GM19043 (cell line): ENCODE measurements around the gene UNC93B1.
A peak's percentile ranks its signal among the peaks of the same experiment; 100 is the strongest.

Experiments
- ATAC-seq: cut with Tn5 transposase; IDR thresholded peaks from one replicate; pipeline ENCODE4 v1.9.1; 2021; ENCODE audit warnings: low read depth; ENCODE audit not compliant: unreplicated experiment

UNC93B1 gene

DNA sequence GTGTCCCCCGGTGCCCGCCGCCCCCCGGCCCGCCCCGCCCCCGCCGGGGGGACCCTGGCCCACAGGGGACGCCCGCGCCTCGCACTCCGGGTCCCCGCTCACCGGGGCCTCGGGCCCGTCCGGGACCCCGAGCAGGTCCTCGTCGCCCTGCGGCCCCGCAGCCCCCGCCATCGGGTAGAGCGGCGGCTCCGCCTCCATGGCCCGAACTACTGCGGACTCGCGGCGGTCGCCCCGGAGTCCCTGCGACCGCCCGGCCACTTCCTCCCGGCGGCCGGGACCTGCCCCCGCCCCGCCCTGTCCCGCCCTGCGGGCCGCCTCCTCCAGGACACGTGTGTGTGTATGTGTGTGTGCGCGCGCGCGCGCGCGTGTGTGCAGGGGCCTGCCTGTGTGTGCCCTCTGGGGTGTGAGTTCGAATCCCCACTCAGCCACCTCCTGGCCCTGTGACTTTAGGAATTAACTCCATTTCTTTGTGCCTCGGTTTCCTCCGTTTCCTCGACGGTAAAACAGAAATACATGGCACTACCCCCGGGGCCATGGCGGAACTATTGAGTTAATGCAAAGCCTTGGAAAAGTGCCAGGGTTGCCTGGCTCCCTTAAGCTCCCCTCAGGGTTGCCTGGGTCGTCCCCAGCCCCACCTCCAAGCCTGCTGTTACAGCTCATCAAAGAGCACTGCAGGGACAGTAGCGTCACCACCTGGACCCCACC, at the start of gene UNC93B1:
Gene UNC93B1 (minus strand): TSS at position 252 of the 705 bp plus-strand sequence. CDS start 54 bp downstream, at position 198.
- peak; percentile 48 for ATAC-seq

GRCh38 chr11:68053117-68053516, 49.2 kb upstream of the UNC93B1 start:
- no peak for ATAC-seq

DNA sequence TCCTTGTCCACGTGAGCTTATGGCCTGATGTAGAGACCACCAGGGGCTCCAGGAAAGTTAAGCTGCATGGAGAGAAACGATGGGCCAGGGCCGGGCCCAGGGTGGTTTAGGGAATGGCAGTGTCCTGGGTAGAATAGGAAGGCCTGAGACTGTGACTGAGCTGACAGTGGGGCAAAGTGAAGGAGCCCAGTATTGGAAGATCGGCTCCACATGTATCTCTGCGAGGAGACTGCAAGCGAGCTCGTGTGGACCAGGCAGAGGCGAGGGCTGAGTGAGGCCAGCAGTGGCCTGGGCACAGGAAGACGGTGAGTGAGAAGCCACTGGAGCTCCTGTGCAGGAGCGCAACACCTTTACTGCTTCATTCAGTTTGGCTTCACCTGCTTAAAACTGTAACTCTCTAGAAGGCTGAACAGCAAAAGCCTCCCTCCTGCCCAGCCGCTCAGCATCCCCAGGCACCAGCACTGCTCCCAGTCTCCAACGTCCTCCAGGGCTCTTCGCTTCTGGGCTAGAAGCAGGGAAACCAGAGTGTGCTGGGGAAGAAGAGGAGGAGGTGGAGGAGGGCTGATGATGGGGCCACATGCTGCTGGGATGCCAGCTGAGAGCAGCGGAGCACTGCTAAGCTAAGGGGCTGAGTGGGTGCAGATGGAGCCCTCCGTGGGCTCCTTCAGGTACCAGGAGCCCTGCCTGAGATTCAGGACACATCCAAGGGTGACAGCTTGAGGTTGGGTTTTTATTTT, 48.4 kb upstream of the UNC93B1 start:
- ATAC-seq, result no peak

DNA sequence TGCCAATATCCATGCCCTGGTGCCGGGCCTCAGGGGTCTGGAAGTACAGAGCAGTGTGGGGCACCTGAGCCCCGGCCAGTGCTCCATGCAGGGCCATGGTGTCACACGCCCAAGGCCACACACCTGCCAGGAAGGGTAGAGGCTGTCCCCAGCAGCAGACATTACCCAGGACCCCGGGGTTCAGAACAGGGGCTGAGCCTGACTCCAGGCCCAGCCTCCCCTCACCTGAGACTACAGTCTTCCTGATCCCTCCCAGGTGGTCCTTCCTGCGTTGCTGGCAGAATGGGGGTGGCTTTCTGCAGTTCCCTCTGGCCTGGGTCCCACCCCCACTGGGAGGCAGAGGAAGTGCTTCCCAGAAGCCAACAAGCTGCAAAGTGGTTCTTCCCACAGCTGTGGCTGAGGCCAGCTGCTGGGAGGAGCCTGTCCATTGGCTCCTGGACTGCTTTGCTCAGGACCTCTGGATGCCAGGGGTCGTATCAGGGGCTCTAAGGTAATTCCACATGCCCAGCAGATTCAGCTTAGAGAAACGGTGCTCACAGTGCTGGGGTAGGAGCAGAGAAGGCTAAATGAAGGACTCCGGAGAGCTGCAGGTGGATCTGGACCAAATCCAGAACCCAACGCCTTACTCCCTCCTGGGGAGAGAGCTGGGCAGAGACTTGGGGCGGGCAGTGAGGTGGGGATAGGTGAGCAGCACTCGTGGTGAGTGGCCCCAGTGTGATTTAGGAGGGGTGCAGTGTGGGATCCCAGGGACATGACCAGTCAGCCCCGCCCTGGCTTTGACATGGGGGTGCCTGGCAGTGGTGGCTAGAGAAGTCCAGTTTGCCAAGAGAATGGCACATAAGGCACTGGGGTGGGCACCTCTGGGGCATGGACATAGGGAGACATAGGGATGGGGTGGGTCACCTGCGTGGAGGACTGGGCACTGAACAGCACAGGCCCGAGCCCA, 47.6 kb upstream of the UNC93B1 start:
- ATAC-seq, result no peak

GRCh38 chr11:68050371-68050841, 46.5 kb upstream of the UNC93B1 start:
- no peak for ATAC-seq

- ATAC-seq, result no peak
These were observed 45.8 kb upstream of the UNC93B1 start for GRCh38 chr11:68049509-68050370.

DNA sequence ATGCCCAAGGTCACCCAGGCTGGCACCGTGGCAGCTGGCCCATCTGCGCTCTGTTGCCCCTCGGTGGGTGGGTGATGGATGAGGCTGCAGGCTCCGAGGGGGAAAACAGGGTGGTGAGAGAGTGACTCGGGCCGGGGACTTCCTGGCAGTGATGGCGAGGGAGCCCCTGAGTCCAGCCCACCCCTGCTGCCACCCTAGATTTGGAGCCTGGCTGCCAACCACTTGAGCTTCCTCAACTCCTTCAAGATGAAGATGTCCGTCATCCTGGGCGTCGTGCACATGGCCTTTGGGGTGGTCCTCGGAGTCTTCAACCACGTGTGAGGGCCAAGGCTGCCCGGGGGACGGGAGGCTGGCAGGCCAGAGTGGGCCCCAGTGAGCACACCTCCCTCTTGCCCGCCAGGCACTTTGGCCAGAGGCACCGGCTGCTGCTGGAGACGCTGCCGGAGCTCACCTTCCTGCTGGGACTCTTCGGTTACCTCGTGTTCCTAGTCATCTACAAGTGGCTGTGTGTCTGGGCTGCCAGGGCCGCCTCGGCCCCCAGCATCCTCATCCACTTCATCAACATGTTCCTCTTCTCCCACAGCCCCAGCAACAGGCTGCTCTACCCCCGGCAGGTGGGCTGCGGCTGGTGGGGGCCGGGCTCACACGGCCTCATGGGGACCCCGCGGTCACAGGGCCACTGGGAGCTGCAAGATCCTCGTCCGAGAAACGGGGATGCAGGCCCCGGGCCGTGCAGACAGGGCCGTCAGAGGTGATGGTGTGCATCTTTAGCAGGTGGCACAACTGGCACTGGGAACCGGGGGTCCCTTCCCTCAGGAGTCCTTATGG, 45.0 kb upstream of the UNC93B1 start:
- ATAC-seq, result no peak

GRCh38 chr11:68047437-68048290, 43.8 kb upstream of the UNC93B1 start:
- ATAC-seq, result no peak

DNA sequence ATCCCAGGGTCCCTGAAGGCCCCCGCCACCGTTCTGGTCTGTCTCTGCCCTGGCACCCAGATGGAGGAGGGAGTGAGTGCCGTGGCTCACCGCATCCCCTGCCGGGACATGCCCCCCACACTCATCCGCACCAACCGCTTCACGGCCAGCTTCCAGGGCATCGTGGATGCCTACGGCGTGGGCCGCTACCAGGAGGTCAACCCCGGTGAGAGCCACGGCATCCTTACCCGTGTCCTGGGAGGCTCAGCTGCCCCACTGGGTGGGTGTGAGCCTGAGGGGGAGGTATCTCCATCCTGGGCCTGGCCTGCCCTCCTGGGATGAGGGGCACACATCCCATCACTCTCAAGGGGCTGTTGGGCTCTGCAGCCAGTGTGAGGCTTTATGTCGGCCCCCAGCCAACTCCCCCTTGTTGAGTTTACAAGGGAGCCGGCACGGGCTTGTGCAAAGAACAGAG, 41.0 kb upstream of the UNC93B1 start:
- ATAC-seq, result no peak

GRCh38 chr11:68044145-68044813, 40.4 kb upstream of the UNC93B1 start:
- no peak for ATAC-seq

GRCh38 chr11:68043349-68044144, 39.6 kb upstream of the UNC93B1 start:
- ATAC-seq, result no peak

DNA sequence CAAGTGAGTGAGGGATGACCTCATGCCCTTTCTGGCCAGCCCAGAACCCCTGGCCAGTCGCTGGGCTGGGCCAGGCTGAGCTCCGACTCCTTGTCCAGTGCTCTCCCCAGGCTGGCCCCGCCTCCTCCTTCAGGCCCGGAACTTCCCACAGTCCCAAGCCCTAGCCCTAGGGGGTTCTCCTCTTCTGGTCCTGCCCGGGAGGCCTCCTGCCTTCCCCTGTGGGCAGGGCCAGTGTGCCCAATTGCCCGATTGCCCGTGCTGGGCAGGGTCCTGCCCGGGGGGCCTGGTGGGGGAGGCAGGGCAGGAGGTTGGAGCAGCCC, 39.1 kb upstream of the UNC93B1 start:
- no peak for ATAC-seq

GRCh38 chr11:68042219-68043028, 38.5 kb upstream of the UNC93B1 start:
- no peak for ATAC-seq

DNA sequence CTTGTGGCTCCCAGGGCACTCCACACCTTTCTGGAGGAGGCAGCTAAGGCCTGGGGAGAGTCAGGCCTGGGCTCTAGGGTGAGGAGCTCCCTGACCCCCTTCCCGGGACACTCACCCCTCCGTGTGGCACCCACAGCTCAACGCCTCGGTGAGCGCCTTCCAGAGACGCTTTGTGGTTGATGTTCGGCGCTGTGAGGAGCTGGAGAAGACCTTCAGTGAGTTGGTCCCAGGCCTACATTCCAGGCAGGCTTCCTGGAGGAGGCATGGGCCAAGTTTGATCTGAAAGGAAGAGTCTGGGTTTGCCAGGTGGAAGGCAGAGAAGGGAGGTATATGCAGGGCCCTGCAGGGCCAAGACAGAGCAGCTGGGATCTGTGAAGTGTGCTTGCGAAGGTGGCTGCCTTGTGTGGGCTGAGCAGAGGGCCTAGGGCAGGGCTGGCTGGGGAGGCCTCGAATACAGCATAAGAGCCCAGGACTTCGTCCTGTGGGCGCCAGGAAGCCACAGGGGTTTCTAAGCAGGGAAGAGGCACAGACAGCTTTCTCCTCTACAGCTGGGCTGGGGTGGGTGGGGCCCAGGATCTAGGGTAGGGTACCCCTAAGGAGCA, 37.8 kb upstream of the UNC93B1 start:
- no peak for ATAC-seq

GRCh38 chr11:68040957-68041591, 37.2 kb upstream of the UNC93B1 start:
- no peak for ATAC-seq
